ENCODE results near the gene CNKSR2.

CNKSR2 gene

GRCh38 chrX:21660156-21660555, 285.9 kb downstream of the CNKSR2 start:
- Mint-ChIP-seq H3K9me3 (no peaks in the 10 kb centered on the region), H3K4me1 (no peaks in the 10 kb centered on the region), H3K4me3 (no peak overlapping the region), H3K27ac (no peak overlapping the region), H3K36me3 (no peaks in the 10 kb centered on the region)
- no peak for ATAC-seq
- no peak for DNase-seq (ENCODE audit: low spot score in 2 of 2)

DNA sequence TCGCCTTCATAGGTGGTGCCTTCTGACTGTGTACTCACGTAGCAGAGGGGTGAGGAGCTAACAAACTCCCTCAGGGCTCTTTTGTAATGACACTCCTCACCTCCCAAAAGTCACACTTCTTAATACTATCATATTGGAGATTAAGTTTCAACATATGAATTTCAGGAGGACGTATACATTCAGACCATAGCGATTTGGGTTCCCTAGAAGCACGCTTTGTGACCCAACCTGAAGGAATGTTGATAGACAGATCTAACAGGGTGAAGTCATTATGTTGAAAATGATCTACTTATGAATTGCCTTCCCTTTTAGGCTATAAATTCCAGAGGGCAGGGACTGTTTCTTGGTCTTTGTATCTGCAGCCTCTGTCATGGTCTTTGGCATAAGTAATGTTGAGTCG, 287.1 kb downstream of the CNKSR2 start:
- H3K4me3 Mint-ChIP-seq, result no peak overlapping the region
- H3K27ac Mint-ChIP-seq, result no peak overlapping the region
- no peak for DNase-seq (ENCODE audit: low spot score in 2 of 2)
- H3K4me1 Mint-ChIP-seq, result no peaks in the 10 kb centered on the region
- no peaks in the 10 kb centered on the region for H3K36me3 Mint-ChIP-seq
- ATAC-seq, result no peak
- H3K9me3 Mint-ChIP-seq, result no peaks in the 10 kb centered on the region

DNA sequence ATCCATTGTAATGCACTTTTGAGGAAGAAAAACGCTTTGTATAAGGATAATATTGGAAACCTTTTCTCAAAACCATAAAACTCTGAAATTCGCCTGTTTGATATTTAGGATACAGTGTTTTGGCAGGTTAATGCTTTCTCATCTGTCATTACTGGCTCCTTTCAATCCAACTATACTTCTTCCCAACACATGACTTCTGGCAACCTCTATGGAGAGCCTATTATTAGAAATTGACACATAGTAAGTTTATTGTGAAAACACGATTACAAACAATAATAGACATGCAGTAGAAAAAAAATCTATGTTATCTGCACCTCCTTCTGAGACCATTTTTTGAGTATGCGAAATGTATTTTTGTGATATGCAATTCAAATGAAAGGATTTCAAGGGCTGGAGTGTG, 288.5 kb downstream of the CNKSR2 start:
- no peaks in the 10 kb centered on the region for H3K9me3 Mint-ChIP-seq
- H3K27ac Mint-ChIP-seq, result no peak overlapping the region
- no peaks in the 10 kb centered on the region for H3K36me3 Mint-ChIP-seq
- H3K4me1 Mint-ChIP-seq, result no peaks in the 10 kb centered on the region
- no peak for ATAC-seq
- no peak for DNase-seq (ENCODE audit: low spot score in 2 of 2)
- no peak overlapping the region for H3K4me3 Mint-ChIP-seq

DNA sequence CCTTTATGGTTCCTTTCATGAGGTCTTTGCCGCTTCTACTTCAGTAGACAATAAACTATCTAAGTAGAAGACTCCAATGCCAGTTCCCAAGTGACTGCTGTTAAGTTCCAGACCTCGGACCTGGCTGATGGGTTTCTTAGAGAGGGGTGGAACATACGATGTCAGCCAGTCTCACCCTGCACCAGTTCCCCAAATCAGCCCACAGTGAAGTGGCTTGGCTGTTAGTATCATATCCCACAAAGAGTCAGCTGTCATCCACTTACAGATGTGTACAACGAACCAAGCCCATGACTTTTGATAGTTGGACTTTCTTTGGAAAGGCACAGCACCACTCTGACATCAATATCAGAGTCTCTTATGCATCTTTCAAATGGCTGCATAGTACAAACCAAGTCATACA, 292.0 kb downstream of the CNKSR2 start:
- no peak for ATAC-seq
- no peak for DNase-seq (ENCODE audit: low spot score in 2 of 2)
- H3K27ac Mint-ChIP-seq, result no peak overlapping the region
- peaks cover 3% of the 10 kb centered on the region for H3K9me3 Mint-ChIP-seq
- no peaks in the 10 kb centered on the region for H3K36me3 Mint-ChIP-seq
- H3K4me1 Mint-ChIP-seq, result no peaks in the 10 kb centered on the region
- H3K4me3 Mint-ChIP-seq, result no peak overlapping the region

- Mint-ChIP-seq H3K36me3 (no peaks in the 10 kb centered on the region), H3K27ac (no peak overlapping the region), H3K4me1 (no peaks in the 10 kb centered on the region), H3K4me3 (no peak overlapping the region), H3K9me3 (peaks cover 3% of the 10 kb centered on the region)
- ATAC-seq (no peak), DNase-seq (ENCODE audit: low spot score in 2 of 2) (no peak)
Measured at GRCh38 chrX:21666679-21667078, 292.5 kb downstream of the CNKSR2 start.

- Mint-ChIP-seq H3K9me3 (no peaks in the 10 kb centered on the region), H3K27ac (no peak overlapping the region), H3K4me3 (no peak overlapping the region), H3K4me1 (no peaks in the 10 kb centered on the region), H3K36me3 (no peaks in the 10 kb centered on the region)
- no peak for DNase-seq (ENCODE audit: low spot score in 2 of 2)
- no peak for ATAC-seq
Measured at GRCh38 chrX:21674430-21675186, 300.4 kb downstream of the CNKSR2 start.

GRCh38 chrX:21675931-21676330, 301.7 kb downstream of the CNKSR2 start:
- no peak for ATAC-seq
- no peaks in the 10 kb centered on the region for H3K4me1 Mint-ChIP-seq
- no peak overlapping the region for H3K27ac Mint-ChIP-seq
- no peak overlapping the region for H3K4me3 Mint-ChIP-seq
- no peaks in the 10 kb centered on the region for H3K36me3 Mint-ChIP-seq
- no peaks in the 10 kb centered on the region for H3K9me3 Mint-ChIP-seq
- no peak for DNase-seq (ENCODE audit: low spot score in 2 of 2)

DNA sequence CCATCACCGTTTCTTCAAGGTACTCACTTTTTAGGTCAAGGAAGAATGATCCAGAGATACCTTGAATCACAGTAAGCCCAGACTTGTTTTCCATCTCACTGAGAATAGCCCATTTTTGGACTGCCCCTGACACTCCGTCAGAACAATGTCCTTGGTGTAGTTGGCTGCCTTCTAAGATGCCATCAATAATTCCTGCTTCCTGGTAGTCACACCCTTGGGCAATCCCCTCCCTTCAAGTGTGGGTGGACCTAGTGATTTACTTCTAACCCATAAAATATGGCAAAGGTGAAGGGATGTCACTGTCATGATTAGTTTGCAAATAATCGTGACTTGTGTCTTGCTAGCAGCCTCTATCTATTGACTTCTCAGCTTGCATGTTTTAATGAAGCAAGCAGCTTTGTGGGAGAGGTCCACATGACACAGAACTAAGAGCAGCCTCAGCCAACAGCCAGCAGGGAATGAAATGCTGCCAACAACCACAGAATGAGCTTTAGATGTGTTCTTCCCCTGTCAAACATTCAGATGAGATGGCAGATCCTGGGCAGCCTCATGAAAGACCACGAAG, 303.9 kb downstream of the CNKSR2 start:
- Mint-ChIP-seq H3K4me3 (no peak overlapping the region), H3K9me3 (no peaks in the 10 kb centered on the region), H3K27ac (no peak overlapping the region), H3K4me1 (no peaks in the 10 kb centered on the region), H3K36me3 (no peaks in the 10 kb centered on the region)
- DNase-seq (ENCODE audit: low spot score in 2 of 2) (no peak), ATAC-seq (no peak)

DNA sequence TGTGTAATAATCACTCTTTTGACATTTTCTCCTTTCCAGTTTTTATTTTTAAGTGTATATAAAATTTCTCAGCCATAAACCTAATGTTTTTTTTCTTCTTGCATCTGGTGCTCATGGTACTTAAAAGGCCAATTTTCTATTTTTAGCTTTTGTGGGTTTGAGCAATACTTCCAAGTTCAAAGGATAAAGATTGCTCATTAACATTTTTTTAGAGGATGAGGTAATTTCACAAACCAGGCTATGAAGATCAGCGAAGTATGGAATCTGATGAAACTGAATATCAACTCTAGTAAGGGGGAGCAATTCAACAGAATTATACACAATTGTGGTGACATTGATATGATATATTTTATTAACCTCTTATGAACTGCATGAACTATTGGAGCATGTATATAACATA, 309.7 kb downstream of the CNKSR2 start:
- no peaks in the 10 kb centered on the region for H3K4me1 Mint-ChIP-seq
- no peak overlapping the region for H3K4me3 Mint-ChIP-seq
- no peak for DNase-seq (ENCODE audit: low spot score in 2 of 2)
- H3K36me3 Mint-ChIP-seq, result no peaks in the 10 kb centered on the region
- no peaks in the 10 kb centered on the region for H3K9me3 Mint-ChIP-seq
- no peak overlapping the region for H3K27ac Mint-ChIP-seq
- no peak for ATAC-seq

DNA sequence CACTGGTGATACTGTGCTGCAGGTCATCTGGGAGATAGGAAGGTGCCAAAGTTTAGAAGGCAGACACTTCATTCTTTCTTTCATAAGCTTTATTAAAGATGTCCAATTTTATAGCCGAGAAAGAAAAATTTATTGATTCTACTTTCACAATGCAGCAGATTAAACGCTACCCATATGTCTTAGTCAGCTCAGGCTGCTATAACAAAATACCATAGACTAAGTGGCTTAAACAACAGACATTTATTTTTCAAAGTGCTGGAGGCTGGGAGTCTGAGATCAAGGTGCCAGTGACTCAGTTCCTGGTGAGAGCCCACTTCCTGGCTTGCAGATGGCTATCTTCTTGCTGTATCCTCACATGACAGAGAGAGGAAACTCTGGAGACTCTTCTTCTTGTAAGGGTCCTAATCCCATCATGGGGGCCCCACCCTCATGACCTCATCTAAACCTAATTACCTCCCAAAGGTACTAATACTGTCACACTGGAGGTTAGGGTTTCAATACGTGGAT, 317.3 kb downstream of the CNKSR2 start:
- Mint-ChIP-seq H3K27ac (no peak overlapping the region), H3K36me3 (no peaks in the 10 kb centered on the region), H3K4me3 (no peak overlapping the region), H3K9me3 (no peaks in the 10 kb centered on the region), H3K4me1 (no peaks in the 10 kb centered on the region)
- DNase-seq (ENCODE audit: low spot score in 2 of 2) (no peak), ATAC-seq (no peak)

- H3K36me3 Mint-ChIP-seq, result no peaks in the 10 kb centered on the region
- ATAC-seq, result no peak
- no peaks in the 10 kb centered on the region for H3K4me1 Mint-ChIP-seq
- H3K4me3 Mint-ChIP-seq, result no peak overlapping the region
- H3K9me3 Mint-ChIP-seq, result no peaks in the 10 kb centered on the region
- no peak overlapping the region for H3K27ac Mint-ChIP-seq
- no peak for DNase-seq (ENCODE audit: low spot score in 2 of 2)
Measured at GRCh38 chrX:21698272-21698671, 324.1 kb downstream of the CNKSR2 start.

DNA sequence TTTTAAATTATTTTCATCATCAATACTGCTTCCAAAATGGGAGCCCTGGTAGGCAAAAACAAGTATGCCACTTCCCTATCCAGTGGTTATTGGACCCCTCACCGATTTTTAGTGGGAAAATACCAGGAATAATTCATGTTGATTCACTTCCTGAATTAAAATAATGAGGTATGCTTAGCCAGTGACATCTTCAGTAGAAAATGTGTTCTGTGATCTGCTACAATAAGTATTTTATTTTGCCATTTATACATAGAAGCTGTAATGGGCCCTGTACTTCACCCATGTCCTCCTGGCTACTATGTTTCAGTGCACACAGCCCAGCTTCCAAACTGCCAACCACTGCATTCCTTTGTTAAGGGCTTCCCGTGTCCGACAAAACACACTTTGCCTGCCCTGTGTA, 324.9 kb downstream of the CNKSR2 start:
- no peak for ATAC-seq
- Mint-ChIP-seq H3K4me1 (no peaks in the 10 kb centered on the region), H3K9me3 (no peaks in the 10 kb centered on the region), H3K4me3 (no peak overlapping the region), H3K36me3 (no peaks in the 10 kb centered on the region), H3K27ac (no peak overlapping the region)
- no peak for DNase-seq (ENCODE audit: low spot score in 2 of 2)

- no peaks in the 10 kb centered on the region for H3K36me3 Mint-ChIP-seq
- H3K27ac Mint-ChIP-seq, result no peak overlapping the region
- ATAC-seq (no peak), DNase-seq (ENCODE audit: low spot score in 2 of 2) (no peak)
- H3K4me3 Mint-ChIP-seq, result no peak overlapping the region
- H3K4me1 Mint-ChIP-seq, result no peaks in the 10 kb centered on the region
- H3K9me3 Mint-ChIP-seq, result no peaks in the 10 kb centered on the region
Measured at GRCh38 chrX:21700275-21700674, 326.1 kb downstream of the CNKSR2 start.

DNA sequence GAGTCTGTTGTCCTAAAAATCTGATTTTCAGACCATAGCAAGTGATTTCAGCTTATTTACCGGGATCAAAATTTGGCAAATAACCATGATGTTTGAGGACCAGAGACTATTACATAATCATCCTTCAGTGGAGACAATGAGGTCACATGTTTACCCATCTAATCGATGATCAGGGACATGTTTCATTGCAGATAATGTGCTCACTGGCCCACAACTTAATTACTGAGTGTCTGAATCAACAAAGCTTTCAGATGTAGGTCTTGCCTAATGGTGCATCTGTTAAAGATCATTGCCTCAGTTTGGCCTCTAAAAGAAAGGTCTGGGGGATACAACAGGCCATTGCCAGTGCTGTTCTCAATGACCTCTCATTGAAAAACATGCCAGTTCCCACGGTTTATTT, 326.7 kb downstream of the CNKSR2 start:
- no peaks in the 10 kb centered on the region for H3K36me3 Mint-ChIP-seq
- DNase-seq (ENCODE audit: low spot score in 2 of 2) (no peak), ATAC-seq (no peak)
- H3K4me3 Mint-ChIP-seq, result no peak overlapping the region
- H3K4me1 Mint-ChIP-seq, result no peaks in the 10 kb centered on the region
- H3K9me3 Mint-ChIP-seq, result no peaks in the 10 kb centered on the region
- H3K27ac Mint-ChIP-seq, result no peak overlapping the region

GRCh38 chrX:21702725-21703124, 328.5 kb downstream of the CNKSR2 start:
- no peak for DNase-seq (ENCODE audit: low spot score in 2 of 2)
- H3K9me3 Mint-ChIP-seq, result no peaks in the 10 kb centered on the region
- no peak overlapping the region for H3K27ac Mint-ChIP-seq

More at GRCh38 chrX:21702725-21703124, 328.5 kb downstream of the CNKSR2 start:
- H3K36me3 Mint-ChIP-seq, result no peaks in the 10 kb centered on the region
- H3K4me1 Mint-ChIP-seq, result no peaks in the 10 kb centered on the region
- H3K4me3 Mint-ChIP-seq, result no peak overlapping the region
- ATAC-seq, result no peak

Data from stimulated activated effector memory CD8-positive, alpha-beta T cell treated with anti-CD3 and anti-CD28 coated beads, Interleukin-12 subunit alpha, Interleukin-12 subunit beta, amount 100 ng/mL, for 72 hours (primary cell).